Fibroblast of lung (primary cell): ENCODE results near the gene CHD2. TPM values are rescaled to one million over a fixed set of nuclear protein-coding genes. Genes with fewer than 3 reads are reported as not detected.

ENCODE experiments used
- DNase-seq, 2 donors: peaks; one replicate each; pipeline versions ENCODE4 v3.0.0 to v3.0.0-alpha.2; 2010; ENCODE audit warnings: low read depth in 2 of 2
- H2AFZ ChIP-seq: 2 replicates; pipeline ENCODE4 v1.5.1; 2012; ENCODE audit warnings: low read length, control low read depth, inconsistent platforms
- H3K27ac ChIP-seq: 2 replicates; pipeline ENCODE4 v1.5.1; 2011; ENCODE audit warnings: low read length, control low read depth; ENCODE audit not compliant: insufficient read depth
- H3K27me3 ChIP-seq: 2 replicates; pipeline ENCODE4 v1.5.1; 2011; ENCODE audit warnings: mild to moderate bottlenecking, low read length; ENCODE audit not compliant: control insufficient read depth, insufficient read depth
- H3K36me3 ChIP-seq: 2 replicates; pipeline ENCODE4 v1.5.1; 2011; ENCODE audit warnings: low read length; ENCODE audit not compliant: control insufficient read depth, insufficient read depth
- H3K4me1 ChIP-seq: 2 replicates; pipeline ENCODE4 v1.5.1; 2011; ENCODE audit warnings: low read length; ENCODE audit not compliant: control insufficient read depth, insufficient read depth; ENCODE audit errors: extremely low read depth
- H3K4me2 ChIP-seq: 2 replicates; pipeline ENCODE4 v1.5.1; 2011; ENCODE audit warnings: low read length, control low read depth; ENCODE audit not compliant: insufficient read depth; ENCODE audit errors: extremely low read depth
- H3K4me3 ChIP-seq, 4 experiments: fragments of 200-600 bp in 1 of 4; sonication (generic) in 1 of 4; replicated peaks in 1 of 4; 2 replicates each; pipeline ENCODE4 v1.5.1; 2011 to 2016; ENCODE audit warnings: low read length in 4 of 4, low read depth in 3 of 4, mild to moderate bottlenecking in 3 of 4, control low read depth in 2 of 4, inconsistent platforms in 1 of 4, mixed read lengths in 1 of 4; ENCODE audit not compliant: insufficient read depth in 1 of 4; ENCODE audit errors: control extremely low read depth in 1 of 4
- H3K79me2 ChIP-seq: 2 replicates; pipeline ENCODE4 v1.5.1; 2012; ENCODE audit warnings: mild to moderate bottlenecking, low read length, inconsistent platforms; ENCODE audit not compliant: control insufficient read depth, insufficient read depth
- H3K9ac ChIP-seq: 2 replicates; pipeline ENCODE4 v1.5.1; 2011; ENCODE audit warnings: mild to moderate bottlenecking, low read length, control low read depth; ENCODE audit not compliant: insufficient read depth
- H3K9me3 ChIP-seq: 2 replicates; pipeline ENCODE4 v1.5.1; 2012; ENCODE audit warnings: low read depth, low read length; ENCODE audit not compliant: control insufficient read depth, insufficient read depth
- H4K20me1 ChIP-seq: 2 replicates; pipeline ENCODE4 v1.5.1; 2011; ENCODE audit warnings: low read length; ENCODE audit not compliant: control insufficient read depth, insufficient read depth; ENCODE audit errors: extremely low read depth
- EZH2 ChIP-seq: IDR thresholded peaks from 2 replicates; pipeline ENCODE4 v1.5.1; 2012; ENCODE audit warnings: low read length, control low read depth, mild to moderate bottlenecking; ENCODE audit errors: missing control alignments
- polyA plus RNA-seq, 2 donors: library from polyadenylated mRNA; depleted of rRNA in 1 of 2; stranded (reverse) in 1 of 2; unstranded in 1 of 2; fragments of >200 nt; gene quantifications; 2 replicates each; pipeline ENCODE4 v1.2.1, GENCODE V29; 2011 to 2012; ENCODE audit warnings: missing spikeins in 1 of 2
- total RNA-seq: library from RNA; depleted of rRNA; stranded (reverse); fragments of >200 nt; gene quantifications from 2 replicates; pipeline ENCODE4 v1.2.1, GENCODE V29; 2014
- TF ChIP-seq, protein P1 (sequence below), 2 donors: IDR thresholded peaks in 1 of 2; conservative IDR thresholded peaks in 1 of 2; 1 replicate in 1 of 2; 2 replicates in 1 of 2; pipeline ENCODE4 v1.5.1; 2011 to 2012; ENCODE audit warnings: low read length in 2 of 2, control low read depth in 1 of 2, inconsistent platforms in 1 of 2, low read depth in 1 of 2, mild to moderate bottlenecking in 1 of 2

Gene CHD2
- total and polyA plus RNA-seq, 2 donors (not counting 1 experiment from before 2014, with no cell fraction given): 36.5 to 92.5 TPM

DNA sequence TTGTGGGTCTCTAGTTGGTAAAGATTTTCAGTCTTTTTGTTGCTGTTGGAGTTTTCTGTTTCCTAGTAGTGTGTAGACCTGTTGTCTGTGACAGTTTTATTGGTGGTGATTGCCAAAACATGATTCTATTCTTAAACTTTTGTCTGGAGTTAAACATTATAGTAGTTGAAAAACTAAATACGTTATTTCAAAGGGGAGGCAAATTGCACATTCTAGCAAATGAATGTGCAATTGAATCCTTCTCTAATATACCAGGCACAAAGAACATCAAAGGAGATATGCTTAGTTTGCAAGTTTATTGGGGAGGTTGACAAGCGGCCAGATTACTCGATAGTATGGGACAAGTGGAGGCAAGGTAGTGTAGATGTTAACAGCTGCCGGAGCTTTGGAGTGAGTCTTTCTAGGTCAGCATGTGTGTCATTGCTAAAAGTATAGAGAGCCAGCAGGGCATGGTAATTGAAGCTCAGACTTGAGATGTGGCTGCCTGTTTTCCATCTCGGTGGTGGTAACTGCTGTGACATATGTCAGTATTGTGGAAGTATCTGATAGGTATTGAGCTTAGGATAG lies 20.6 kb downstream of the CHD2 start:
- peaks cover 93% of the 10 kb centered on the region for H3K79me2 ChIP-seq
- H3K9ac ChIP-seq: no peak overlapping the region
- H4K20me1 ChIP-seq: no peaks in the 10 kb centered on the region
- H2AFZ ChIP-seq: no peak overlapping the region
- no peak overlapping the region for H3K27ac ChIP-seq
- H3K4me1 ChIP-seq: peaks cover 19% of the 10 kb centered on the region
- TF ChIP-seq, protein P1, sequence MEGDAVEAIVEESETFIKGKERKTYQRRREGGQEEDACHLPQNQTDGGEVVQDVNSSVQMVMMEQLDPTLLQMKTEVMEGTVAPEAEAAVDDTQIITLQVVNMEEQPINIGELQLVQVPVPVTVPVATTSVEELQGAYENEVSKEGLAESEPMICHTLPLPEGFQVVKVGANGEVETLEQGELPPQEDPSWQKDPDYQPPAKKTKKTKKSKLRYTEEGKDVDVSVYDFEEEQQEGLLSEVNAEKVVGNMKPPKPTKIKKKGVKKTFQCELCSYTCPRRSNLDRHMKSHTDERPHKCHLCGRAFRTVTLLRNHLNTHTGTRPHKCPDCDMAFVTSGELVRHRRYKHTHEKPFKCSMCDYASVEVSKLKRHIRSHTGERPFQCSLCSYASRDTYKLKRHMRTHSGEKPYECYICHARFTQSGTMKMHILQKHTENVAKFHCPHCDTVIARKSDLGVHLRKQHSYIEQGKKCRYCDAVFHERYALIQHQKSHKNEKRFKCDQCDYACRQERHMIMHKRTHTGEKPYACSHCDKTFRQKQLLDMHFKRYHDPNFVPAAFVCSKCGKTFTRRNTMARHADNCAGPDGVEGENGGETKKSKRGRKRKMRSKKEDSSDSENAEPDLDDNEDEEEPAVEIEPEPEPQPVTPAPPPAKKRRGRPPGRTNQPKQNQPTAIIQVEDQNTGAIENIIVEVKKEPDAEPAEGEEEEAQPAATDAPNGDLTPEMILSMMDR (conservative IDR thresholded peaks at IDR 0.05 in 1 of 2, IDR thresholded peaks at IDR 0.05 in 1 of 2; ENCODE audit: low read depth in 1 of 2, low read length in 2 of 2): no peak
- no peak for TF ChIP-seq EZH2
- peaks cover 2% of the 10 kb centered on the region for H3K36me3 ChIP-seq
- peak overlapping the region; percentile 48 for H3K4me2 ChIP-seq
- H3K4me3 ChIP-seq: no peak overlapping the region
- H3K9me3 ChIP-seq: no peaks in the 10 kb centered on the region
- no peak for DNase-seq
- H3K27me3 ChIP-seq: no peaks in the 10 kb centered on the region

DNA sequence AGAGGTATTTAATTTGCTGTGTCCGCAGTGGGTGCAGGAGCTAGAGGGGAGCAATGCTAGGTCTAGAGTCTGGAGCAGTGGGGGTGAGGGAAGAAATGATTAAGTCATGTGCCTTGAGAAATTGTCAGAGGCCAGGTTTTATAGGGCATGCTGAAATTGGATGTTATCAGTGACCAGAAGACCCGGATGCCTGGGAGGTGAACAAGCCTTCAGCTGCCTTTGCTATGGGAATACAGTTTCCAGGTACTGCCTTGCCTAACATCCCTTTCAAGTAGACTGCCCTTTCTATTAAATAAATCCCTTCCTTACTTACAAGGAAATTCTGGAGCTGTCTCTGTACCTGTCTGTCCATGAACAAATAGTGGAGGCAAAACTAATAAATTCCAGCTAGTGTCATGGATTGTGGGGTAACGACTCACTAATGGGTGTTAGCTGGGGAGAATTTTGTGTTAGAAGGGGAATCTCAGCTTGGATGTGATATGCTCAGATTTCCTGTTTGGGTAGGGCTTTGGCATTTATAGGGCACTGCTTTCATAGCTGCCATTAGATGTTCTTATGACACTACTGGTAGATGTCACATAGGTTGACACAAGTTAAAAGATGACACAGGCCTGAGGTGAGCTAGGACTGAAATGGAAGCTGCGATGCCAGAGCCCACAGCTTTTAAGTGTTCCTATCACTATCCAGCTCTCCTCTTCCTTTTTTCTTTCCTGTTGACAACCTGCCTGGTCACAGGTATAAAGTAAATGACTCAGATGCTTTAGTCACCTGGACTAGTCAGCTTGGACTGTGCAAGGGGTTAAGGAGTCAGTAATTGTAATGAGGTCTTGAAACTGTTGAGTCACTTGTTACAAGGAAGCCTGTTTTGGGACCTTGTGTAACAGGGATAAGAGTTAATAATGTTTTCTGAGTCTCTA lies 21.3 kb downstream of the CHD2 start:
- no peaks in the 10 kb centered on the region for H3K27me3 ChIP-seq
- DNase-seq: peak; percentile 35 to 72
- H3K9me3 ChIP-seq: no peaks in the 10 kb centered on the region
- TF ChIP-seq EZH2: no peak
- TF ChIP-seq, protein P1 (conservative IDR thresholded peaks at IDR 0.05 in 1 of 2, IDR thresholded peaks at IDR 0.05 in 1 of 2; ENCODE audit: low read depth in 1 of 2, low read length in 2 of 2): no peak
- peaks cover 2% of the 10 kb centered on the region for H3K36me3 ChIP-seq
- H4K20me1 ChIP-seq: no peaks in the 10 kb centered on the region
- H3K4me1 ChIP-seq: peaks cover 19% of the 10 kb centered on the region
- H3K4me3 ChIP-seq: no peak overlapping the region
- peak overlapping the region; percentile 11 for H3K4me2 ChIP-seq
- H3K79me2 ChIP-seq: peaks cover 93% of the 10 kb centered on the region
- no peak overlapping the region for H3K9ac ChIP-seq
- peak overlapping the region; percentile 37 for H3K27ac ChIP-seq
- no peak overlapping the region for H2AFZ ChIP-seq

DNA sequence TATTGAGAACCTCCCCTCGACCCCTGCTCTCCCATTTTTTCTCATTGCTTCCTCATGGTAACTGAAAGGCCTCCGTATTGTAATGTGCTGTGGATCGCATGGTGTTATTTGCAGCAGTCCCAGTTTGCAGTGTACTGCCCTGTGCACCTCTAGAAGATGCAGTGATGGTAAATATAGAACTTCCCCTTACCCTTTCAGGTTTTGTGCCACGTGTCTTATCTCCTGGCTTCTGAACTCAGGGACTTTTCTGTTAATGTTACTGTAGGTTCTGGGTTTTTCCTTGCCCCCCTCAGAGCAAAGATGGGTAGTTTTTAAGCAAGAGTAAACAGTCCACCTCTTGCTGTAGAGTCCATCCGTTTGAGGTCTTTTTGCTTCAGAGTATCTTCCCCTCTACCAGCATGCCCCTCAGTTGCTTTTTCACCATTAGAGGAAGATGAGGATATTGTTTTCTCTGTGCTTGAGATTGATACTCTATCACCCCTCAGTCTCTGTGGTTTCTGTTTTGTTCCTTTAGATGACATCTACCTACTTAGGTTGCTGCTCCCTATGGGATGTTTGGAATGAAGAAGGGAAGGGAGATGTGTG lies 22.4 kb downstream of the CHD2 start:
- Histone ChIP-seq H3K4me1 (peaks cover 17% of the 10 kb centered on the region), H3K79me2 (peaks cover 93% of the 10 kb centered on the region), H3K27ac (no peak overlapping the region), H3K27me3 (no peaks in the 10 kb centered on the region), H2AFZ (no peak overlapping the region), H3K9ac (no peak overlapping the region), H3K4me2 (no peak overlapping the region), H3K4me3 (no peak overlapping the region), H4K20me1 (no peaks in the 10 kb centered on the region), H3K36me3 (peaks cover 2% of the 10 kb centered on the region), H3K9me3 (no peaks in the 10 kb centered on the region)
- DNase-seq: no peak
- TF ChIP-seq EZH2: no peak
- TF ChIP-seq, protein P1 (conservative IDR thresholded peaks at IDR 0.05 in 1 of 2, IDR thresholded peaks at IDR 0.05 in 1 of 2; ENCODE audit: low read depth in 1 of 2, low read length in 2 of 2): no peak
